ENCODE results near the gene PSG6.
"Not testable (repeated sequence)": the region's sequence is repeated elsewhere in the genome, so short reads cannot be mapped to it uniquely, and the experiment has no call there.

DNA sequence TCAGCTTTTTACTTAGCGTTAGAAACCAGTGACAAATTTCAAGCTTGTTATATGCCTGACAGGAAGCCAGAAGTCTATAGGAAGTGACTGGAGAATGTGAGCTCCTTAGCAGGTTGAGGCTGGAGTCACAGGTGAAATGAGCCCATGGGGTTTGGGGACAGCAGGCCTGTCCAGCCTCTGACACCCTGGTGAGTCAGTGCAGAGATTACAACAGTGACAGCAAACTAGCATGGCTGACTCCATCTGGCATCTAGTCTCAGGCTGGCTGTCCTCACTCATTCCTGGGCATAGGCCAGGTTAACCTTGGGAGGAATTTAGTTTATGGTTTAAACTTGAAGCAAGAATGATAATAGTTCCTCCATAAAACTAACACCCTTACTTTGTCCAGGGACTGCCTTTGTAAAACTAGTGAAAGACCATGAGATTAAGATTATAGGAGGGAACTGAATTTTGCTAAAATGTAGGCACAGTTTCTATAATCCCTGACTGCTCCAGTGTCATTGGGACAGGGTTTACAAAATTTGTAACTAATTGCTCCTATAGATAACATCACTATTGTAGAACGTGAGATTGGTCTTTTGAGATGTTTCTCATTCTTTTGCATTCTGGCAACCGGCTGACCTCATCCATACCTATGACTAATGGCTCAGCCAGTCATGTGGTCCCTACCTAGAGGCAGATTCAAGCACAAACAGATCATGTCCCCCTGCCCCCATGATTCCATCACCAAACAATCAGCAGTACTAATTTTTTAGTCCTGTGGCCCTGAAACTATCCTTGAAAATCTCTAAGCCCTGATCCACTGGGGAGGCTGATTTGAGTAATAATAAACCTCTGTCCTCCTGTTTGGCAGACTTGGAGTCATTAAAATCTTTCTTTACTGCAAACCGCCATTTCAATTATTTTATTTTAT, 42.5 kb downstream of the PSG6 start:
- not testable (repeated sequence) for TF ChIP-seq YY1 (IDR thresholded peaks at IDR 0.05; ENCODE audit: insufficient read depth, insufficient read length); ZNF274 (IDR thresholded peaks at IDR 0.05; ENCODE audit: low read depth, low read length); SUZ12 (IDR thresholded peaks at IDR 0.05; ENCODE audit: extremely low read depth, insufficient read depth, insufficient read length)

All from NT2/D1 (cell line).